Activated gamma-delta T cell treated with anti-CD3 and anti-CD28 coated beads, Interleukin-2, amount 50 U/mL, for 16 hours (primary cell): ENCODE data around the gene KIZ.
"Not testable (repeated sequence)": the region's sequence is repeated elsewhere in the genome, so short reads cannot be mapped to it uniquely, and the experiment has no call there.

Experiments
- DNase-seq: peaks from one replicate; pipeline ENCODE4 v3.0.0-alpha.2; 2020; ENCODE audit warnings: low read depth

The KIZ gene

GRCh38 chr20:21230220-21230619, 104.3 kb downstream of the KIZ start:
- no peak for DNase-seq

- DNase-seq: no peak
Measured at GRCh38 chr20:21230686-21231085, 104.8 kb downstream of the KIZ start.

- no peak for DNase-seq
Measured at GRCh38 chr20:21232546-21233280, 106.8 kb downstream of the KIZ start.

GRCh38 chr20:21234324-21234723, 108.4 kb downstream of the KIZ start:
- no peak for DNase-seq

GRCh38 chr20:21234806-21235483, 109.1 kb downstream of the KIZ start:
- no peak for DNase-seq

- peak; percentile 43 for DNase-seq
Measured at GRCh38 chr20:21235484-21236445, 109.9 kb downstream of the KIZ start.

- no peak for DNase-seq
Measured at GRCh38 chr20:21237956-21238799, 112.3 kb downstream of the KIZ start.

- DNase-seq: no peak
Measured at GRCh38 chr20:21238818-21239536, 113.1 kb downstream of the KIZ start.

- no peak for DNase-seq
Measured at GRCh38 chr20:21240394-21240793, 114.5 kb downstream of the KIZ start.

GRCh38 chr20:21241406-21241805, 115.5 kb downstream of the KIZ start:
- no peak for DNase-seq

GRCh38 chr20:21243811-21244210, 117.9 kb downstream of the KIZ start:
- no peak for DNase-seq

GRCh38 chr20:21244808-21245207, 118.9 kb downstream of the KIZ start:
- DNase-seq: no peak

GRCh38 chr20:21246161-21246560, 120.3 kb downstream of the KIZ start:
- DNase-seq: no peak

GRCh38 chr20:21247603-21248095, 121.8 kb downstream of the KIZ start:
- not testable (repeated sequence) for DNase-seq

GRCh38 chr20:21251278-21251677, 125.4 kb downstream of the KIZ start:
- DNase-seq: no peak

GRCh38 chr20:21257192-21257591, 131.3 kb downstream of the KIZ start:
- no peak for DNase-seq

GRCh38 chr20:21258411-21258810, 132.5 kb downstream of the KIZ start:
- DNase-seq: no peak

- no peak for DNase-seq
Measured at GRCh38 chr20:21259346-21259745, 133.5 kb downstream of the KIZ start.

GRCh38 chr20:21262812-21263211, 136.9 kb downstream of the KIZ start:
- no peak for DNase-seq

- DNase-seq: no peak
Measured at GRCh38 chr20:21265261-21266190, 139.6 kb downstream of the KIZ start.
